ENCODE data around the gene HDAC4.

DNA sequence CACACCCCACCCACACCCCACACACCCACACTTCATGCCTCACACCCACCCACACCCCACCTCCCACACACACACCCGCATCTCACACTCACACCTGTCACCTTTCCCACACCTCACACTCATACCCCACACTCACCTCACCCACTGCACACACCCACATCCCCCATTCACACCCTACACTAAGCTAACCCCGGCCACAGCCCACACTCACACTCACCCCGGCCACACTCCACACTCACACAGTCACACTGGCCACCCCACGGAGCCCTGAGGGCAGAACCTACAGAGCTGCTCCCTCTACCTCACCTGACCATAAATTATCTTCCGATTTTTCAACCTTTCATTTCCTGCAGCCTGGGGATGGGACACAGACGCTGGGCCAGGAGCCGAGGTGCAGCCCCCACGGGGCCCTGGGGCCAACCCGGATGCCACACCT lies 241.3 kb downstream of the HDAC4 start:
- TF ChIP-seq POLR2AphosphoS5 (IDR thresholded peaks at IDR 0.05; ENCODE audit: low read depth, low read length) = no peak
- TF ChIP-seq, protein P1, sequence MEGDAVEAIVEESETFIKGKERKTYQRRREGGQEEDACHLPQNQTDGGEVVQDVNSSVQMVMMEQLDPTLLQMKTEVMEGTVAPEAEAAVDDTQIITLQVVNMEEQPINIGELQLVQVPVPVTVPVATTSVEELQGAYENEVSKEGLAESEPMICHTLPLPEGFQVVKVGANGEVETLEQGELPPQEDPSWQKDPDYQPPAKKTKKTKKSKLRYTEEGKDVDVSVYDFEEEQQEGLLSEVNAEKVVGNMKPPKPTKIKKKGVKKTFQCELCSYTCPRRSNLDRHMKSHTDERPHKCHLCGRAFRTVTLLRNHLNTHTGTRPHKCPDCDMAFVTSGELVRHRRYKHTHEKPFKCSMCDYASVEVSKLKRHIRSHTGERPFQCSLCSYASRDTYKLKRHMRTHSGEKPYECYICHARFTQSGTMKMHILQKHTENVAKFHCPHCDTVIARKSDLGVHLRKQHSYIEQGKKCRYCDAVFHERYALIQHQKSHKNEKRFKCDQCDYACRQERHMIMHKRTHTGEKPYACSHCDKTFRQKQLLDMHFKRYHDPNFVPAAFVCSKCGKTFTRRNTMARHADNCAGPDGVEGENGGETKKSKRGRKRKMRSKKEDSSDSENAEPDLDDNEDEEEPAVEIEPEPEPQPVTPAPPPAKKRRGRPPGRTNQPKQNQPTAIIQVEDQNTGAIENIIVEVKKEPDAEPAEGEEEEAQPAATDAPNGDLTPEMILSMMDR (IDR thresholded peaks at IDR 0.05) = no peak
- TF ChIP-seq, protein P2, sequence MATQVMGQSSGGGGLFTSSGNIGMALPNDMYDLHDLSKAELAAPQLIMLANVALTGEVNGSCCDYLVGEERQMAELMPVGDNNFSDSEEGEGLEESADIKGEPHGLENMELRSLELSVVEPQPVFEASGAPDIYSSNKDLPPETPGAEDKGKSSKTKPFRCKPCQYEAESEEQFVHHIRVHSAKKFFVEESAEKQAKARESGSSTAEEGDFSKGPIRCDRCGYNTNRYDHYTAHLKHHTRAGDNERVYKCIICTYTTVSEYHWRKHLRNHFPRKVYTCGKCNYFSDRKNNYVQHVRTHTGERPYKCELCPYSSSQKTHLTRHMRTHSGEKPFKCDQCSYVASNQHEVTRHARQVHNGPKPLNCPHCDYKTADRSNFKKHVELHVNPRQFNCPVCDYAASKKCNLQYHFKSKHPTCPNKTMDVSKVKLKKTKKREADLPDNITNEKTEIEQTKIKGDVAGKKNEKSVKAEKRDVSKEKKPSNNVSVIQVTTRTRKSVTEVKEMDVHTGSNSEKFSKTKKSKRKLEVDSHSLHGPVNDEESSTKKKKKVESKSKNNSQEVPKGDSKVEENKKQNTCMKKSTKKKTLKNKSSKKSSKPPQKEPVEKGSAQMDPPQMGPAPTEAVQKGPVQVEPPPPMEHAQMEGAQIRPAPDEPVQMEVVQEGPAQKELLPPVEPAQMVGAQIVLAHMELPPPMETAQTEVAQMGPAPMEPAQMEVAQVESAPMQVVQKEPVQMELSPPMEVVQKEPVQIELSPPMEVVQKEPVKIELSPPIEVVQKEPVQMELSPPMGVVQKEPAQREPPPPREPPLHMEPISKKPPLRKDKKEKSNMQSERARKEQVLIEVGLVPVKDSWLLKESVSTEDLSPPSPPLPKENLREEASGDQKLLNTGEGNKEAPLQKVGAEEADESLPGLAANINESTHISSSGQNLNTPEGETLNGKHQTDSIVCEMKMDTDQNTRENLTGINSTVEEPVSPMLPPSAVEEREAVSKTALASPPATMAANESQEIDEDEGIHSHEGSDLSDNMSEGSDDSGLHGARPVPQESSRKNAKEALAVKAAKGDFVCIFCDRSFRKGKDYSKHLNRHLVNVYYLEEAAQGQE (IDR thresholded peaks at IDR 0.05; ENCODE audit: insufficient read depth in 1 of 2, low read depth in 2 of 2, low read length in 1 of 2) = no peak
